HG02678 (cell line): ENCODE data around the gene TP73.

ENCODE experiments used
- ATAC-seq: cut with Tn5 transposase; IDR thresholded peaks from one replicate; pipeline ENCODE4 v1.9.1; 2021; ENCODE audit warnings: mild to moderate bottlenecking, moderate library complexity; ENCODE audit not compliant: unreplicated experiment

The TP73 gene

GRCh38 chr1:3651026-3651929 is 1.0 kb upstream of the TP73 start:
- ATAC-seq, result no peak

- ATAC-seq, result no peak
Measured at GRCh38 chr1:3652548-3653285, 401 bp downstream of the TP73 start.

- ATAC-seq, result no peak
Measured at GRCh38 chr1:3653286-3653618, 936 bp downstream of the TP73 start.

- no peak for ATAC-seq
Measured at GRCh38 chr1:3654549-3655281, 2.4 kb downstream of the TP73 start.

- ATAC-seq, result peak; percentile 58
Measured at GRCh38 chr1:3656450-3657095, 4.3 kb downstream of the TP73 start.

- ATAC-seq, result peak; percentile 10
Measured at GRCh38 chr1:3657096-3657475, 4.8 kb downstream of the TP73 start.

GRCh38 chr1:3657578-3658230 is 5.4 kb downstream of the TP73 start:
- ATAC-seq, result no peak

- no peak for ATAC-seq
Measured at GRCh38 chr1:3658231-3658615, 5.9 kb downstream of the TP73 start.

- ATAC-seq, result no peak
Measured at GRCh38 chr1:3659093-3659492, 6.8 kb downstream of the TP73 start.

- no peak for ATAC-seq
Measured at GRCh38 chr1:3660704-3661103, 8.4 kb downstream of the TP73 start.

GRCh38 chr1:3661631-3662030 is 9.3 kb downstream of the TP73 start:
- ATAC-seq, result no peak

- no peak for ATAC-seq
Measured at GRCh38 chr1:3662080-3662671, 9.9 kb downstream of the TP73 start.

GRCh38 chr1:3663999-3664699 is 11.8 kb downstream of the TP73 start:
- no peak for ATAC-seq

- ATAC-seq, result no peak
Measured at GRCh38 chr1:3664700-3665375, 12.5 kb downstream of the TP73 start.

GRCh38 chr1:3668148-3668547 is 15.8 kb downstream of the TP73 start:
- no peak for ATAC-seq

GRCh38 chr1:3668585-3669300 is 16.4 kb downstream of the TP73 start:
- ATAC-seq, result no peak

GRCh38 chr1:3669421-3669821 is 17.1 kb downstream of the TP73 start:
- no peak for ATAC-seq

- no peak for ATAC-seq
Measured at GRCh38 chr1:3669971-3670431, 17.7 kb downstream of the TP73 start.
